ENCODE measurements around the gene LRCOL1.

DNA sequence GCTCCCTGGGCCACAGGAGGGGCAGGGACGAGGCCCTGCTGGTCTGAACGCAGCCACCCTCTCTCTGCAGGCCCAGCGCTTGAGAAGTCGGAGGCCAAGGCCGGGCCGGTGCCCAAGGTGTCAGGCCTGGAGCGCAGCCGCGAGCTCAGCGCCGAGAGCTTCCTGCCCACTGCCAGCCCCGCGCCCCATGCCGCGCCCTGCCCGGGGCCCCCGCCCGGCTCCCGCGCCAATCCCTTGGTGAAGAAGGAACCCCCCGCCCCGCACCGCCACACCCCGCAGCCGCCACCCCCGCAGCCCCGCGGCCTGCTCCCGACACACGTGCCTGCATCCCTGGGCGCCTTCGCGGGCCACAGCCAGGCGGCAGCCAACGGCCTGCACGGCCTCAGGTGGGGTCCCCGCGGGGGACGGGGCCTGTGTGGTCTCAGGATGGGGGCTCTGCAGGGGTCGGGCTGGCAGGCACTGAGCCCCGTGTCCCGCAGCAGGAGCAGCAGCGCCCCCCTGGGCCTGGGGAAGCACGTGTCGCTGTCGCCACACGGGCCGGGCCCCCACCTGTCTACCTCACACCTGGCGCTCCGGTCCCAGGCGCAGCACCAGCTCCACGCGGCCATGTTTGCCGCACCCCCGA lies 40.4 kb downstream of the LRCOL1 start:
- TF ChIP-seq SP1 (CRISPR knock-in tag; conservative IDR thresholded peaks at IDR 0.05), result no peak
- TF ChIP-seq, protein P1, sequence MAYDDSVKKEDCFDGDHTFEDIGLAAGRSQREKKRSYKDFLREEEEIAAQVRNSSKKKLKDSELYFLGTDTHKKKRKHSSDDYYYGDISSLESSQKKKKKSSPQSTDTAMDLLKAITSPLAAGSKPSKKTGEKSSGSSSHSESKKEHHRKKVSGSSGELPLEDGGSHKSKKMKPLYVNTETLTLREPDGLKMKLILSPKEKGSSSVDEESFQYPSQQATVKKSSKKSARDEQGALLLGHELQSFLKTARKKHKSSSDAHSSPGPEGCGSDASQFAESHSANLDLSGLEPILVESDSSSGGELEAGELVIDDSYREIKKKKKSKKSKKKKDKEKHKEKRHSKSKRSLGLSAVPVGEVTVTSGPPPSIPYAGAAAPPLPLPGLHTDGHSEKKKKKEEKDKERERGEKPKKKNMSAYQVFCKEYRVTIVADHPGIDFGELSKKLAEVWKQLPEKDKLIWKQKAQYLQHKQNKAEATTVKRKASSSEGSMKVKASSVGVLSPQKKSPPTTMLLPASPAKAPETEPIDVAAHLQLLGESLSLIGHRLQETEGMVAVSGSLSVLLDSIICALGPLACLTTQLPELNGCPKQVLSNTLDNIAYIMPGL (CRISPR knock-in tag; IDR thresholded peaks at IDR 0.05), result no peak
- TF ChIP-seq, protein P2, sequence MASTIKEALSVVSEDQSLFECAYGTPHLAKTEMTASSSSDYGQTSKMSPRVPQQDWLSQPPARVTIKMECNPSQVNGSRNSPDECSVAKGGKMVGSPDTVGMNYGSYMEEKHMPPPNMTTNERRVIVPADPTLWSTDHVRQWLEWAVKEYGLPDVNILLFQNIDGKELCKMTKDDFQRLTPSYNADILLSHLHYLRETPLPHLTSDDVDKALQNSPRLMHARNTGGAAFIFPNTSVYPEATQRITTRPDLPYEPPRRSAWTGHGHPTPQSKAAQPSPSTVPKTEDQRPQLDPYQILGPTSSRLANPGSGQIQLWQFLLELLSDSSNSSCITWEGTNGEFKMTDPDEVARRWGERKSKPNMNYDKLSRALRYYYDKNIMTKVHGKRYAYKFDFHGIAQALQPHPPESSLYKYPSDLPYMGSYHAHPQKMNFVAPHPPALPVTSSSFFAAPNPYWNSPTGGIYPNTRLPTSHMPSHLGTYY (CRISPR knock-in tag; IDR thresholded peaks at IDR 0.05), result no peak
- TF ChIP-seq, protein P3, sequence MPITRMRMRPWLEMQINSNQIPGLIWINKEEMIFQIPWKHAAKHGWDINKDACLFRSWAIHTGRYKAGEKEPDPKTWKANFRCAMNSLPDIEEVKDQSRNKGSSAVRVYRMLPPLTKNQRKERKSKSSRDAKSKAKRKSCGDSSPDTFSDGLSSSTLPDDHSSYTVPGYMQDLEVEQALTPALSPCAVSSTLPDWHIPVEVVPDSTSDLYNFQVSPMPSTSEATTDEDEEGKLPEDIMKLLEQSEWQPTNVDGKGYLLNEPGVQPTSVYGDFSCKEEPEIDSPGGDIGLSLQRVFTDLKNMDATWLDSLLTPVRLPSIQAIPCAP (CRISPR knock-in tag; IDR thresholded peaks at IDR 0.05), result no peak
- TF ChIP-seq KAT7 (CRISPR knock-in tag; IDR thresholded peaks at IDR 0.05; ENCODE audit: borderline replicate concordance), result no peak
- TF ChIP-seq, protein P4, sequence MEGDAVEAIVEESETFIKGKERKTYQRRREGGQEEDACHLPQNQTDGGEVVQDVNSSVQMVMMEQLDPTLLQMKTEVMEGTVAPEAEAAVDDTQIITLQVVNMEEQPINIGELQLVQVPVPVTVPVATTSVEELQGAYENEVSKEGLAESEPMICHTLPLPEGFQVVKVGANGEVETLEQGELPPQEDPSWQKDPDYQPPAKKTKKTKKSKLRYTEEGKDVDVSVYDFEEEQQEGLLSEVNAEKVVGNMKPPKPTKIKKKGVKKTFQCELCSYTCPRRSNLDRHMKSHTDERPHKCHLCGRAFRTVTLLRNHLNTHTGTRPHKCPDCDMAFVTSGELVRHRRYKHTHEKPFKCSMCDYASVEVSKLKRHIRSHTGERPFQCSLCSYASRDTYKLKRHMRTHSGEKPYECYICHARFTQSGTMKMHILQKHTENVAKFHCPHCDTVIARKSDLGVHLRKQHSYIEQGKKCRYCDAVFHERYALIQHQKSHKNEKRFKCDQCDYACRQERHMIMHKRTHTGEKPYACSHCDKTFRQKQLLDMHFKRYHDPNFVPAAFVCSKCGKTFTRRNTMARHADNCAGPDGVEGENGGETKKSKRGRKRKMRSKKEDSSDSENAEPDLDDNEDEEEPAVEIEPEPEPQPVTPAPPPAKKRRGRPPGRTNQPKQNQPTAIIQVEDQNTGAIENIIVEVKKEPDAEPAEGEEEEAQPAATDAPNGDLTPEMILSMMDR (IDR thresholded peaks at IDR 0.05), result no peak
- TF ChIP-seq, protein P5, sequence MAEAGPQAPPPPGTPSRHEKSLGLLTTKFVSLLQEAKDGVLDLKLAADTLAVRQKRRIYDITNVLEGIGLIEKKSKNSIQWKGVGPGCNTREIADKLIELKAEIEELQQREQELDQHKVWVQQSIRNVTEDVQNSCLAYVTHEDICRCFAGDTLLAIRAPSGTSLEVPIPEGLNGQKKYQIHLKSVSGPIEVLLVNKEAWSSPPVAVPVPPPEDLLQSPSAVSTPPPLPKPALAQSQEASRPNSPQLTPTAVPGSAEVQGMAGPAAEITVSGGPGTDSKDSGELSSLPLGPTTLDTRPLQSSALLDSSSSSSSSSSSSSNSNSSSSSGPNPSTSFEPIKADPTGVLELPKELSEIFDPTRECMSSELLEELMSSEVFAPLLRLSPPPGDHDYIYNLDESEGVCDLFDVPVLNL (CRISPR knock-in tag; IDR thresholded peaks at IDR 0.05; ENCODE audit: borderline replicate concordance, low read depth), result no peak
- no peak for TF ChIP-seq ZBTB21 (CRISPR knock-in tag; IDR thresholded peaks at IDR 0.05; ENCODE audit: borderline replicate concordance)
- no peak for TF ChIP-seq NR3C1 (CRISPR knock-in tag; conservative IDR thresholded peaks at IDR 0.05; ENCODE audit: low read depth)
- no peak for TF ChIP-seq MXD4 (CRISPR knock-in tag; IDR thresholded peaks at IDR 0.05; ENCODE audit: borderline replicate concordance)
- TF ChIP-seq, protein P6, sequence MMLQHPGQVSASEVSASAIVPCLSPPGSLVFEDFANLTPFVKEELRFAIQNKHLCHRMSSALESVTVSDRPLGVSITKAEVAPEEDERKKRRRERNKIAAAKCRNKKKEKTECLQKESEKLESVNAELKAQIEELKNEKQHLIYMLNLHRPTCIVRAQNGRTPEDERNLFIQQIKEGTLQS (CRISPR knock-in tag; conservative IDR thresholded peaks at IDR 0.05), result no peak
- no peak for TF ChIP-seq IRF2 (CRISPR knock-in tag; IDR thresholded peaks at IDR 0.05; ENCODE audit: borderline replicate concordance, low read depth)
- TF ChIP-seq, protein P7, sequence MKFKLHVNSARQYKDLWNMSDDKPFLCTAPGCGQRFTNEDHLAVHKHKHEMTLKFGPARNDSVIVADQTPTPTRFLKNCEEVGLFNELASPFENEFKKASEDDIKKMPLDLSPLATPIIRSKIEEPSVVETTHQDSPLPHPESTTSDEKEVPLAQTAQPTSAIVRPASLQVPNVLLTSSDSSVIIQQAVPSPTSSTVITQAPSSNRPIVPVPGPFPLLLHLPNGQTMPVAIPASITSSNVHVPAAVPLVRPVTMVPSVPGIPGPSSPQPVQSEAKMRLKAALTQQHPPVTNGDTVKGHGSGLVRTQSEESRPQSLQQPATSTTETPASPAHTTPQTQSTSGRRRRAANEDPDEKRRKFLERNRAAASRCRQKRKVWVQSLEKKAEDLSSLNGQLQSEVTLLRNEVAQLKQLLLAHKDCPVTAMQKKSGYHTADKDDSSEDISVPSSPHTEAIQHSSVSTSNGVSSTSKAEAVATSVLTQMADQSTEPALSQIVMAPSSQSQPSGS (CRISPR knock-in tag; IDR thresholded peaks at IDR 0.05; ENCODE audit: borderline replicate concordance, low read depth), result no peak
